Measurements from ENCODE around the gene PLXNA3. TPM values are rescaled to one million over a fixed set of nuclear protein-coding genes. Genes with fewer than 3 reads are reported as not detected.

PLXNA3 gene
- total RNA-seq, 1 donor from 2014 or later, result 16.7 TPM

GRCh38 chrX:154426916-154427770, 30.9 kb upstream of the PLXNA3 start:
- Histone ChIP-seq H3K36me3 (ENCODE audit: control insufficient read depth, insufficient read depth, low read length) (no peaks in the 10 kb centered on the region), H3K27me3 (ENCODE audit: control insufficient read depth, insufficient read depth, low read length) (no peaks in the 10 kb centered on the region), H3K4me3 (ENCODE audit: low read depth, low read length) (no peak overlapping the region)
- DNase-seq (ENCODE audit: low read depth), result no peak
- no peak for TF ChIP-seq CTCF (IDR thresholded peaks at IDR 0.05; ENCODE audit: insufficient read depth, low read length, poor library complexity, severe bottlenecking)

- H3K27me3 ChIP-seq (ENCODE audit: control insufficient read depth, insufficient read depth, low read length), result no peaks in the 10 kb centered on the region
- no peak for TF ChIP-seq CTCF (IDR thresholded peaks at IDR 0.05; ENCODE audit: insufficient read depth, low read length, poor library complexity, severe bottlenecking)
- DNase-seq (ENCODE audit: low read depth), result peak; percentile 70
- H3K4me3 ChIP-seq (ENCODE audit: low read depth, low read length), result peak within 1 kb of the TSS; percentile 67
- no peaks in the 10 kb centered on the region for H3K36me3 ChIP-seq (ENCODE audit: control insufficient read depth, insufficient read depth, low read length)
These were observed 29.6 kb upstream of the PLXNA3 start, which contains the start of gene ATP6AP1 for GRCh38 chrX:154428176-154429171. Gene ATP6AP1, plus strand, starts transcription at chrX:154428677. Its CDS starts 16 bp downstream, at chrX:154428693.

GRCh38 chrX:154429711-154430110, 28.4 kb upstream of the PLXNA3 start:
- TF ChIP-seq CTCF (IDR thresholded peaks at IDR 0.05; ENCODE audit: insufficient read depth, low read length, poor library complexity, severe bottlenecking), result no peak
- Histone ChIP-seq H3K4me3 (ENCODE audit: low read depth, low read length) (peak overlapping the region; percentile 11), H3K27me3 (ENCODE audit: control insufficient read depth, insufficient read depth, low read length) (no peaks in the 10 kb centered on the region), H3K36me3 (ENCODE audit: control insufficient read depth, insufficient read depth, low read length) (no peaks in the 10 kb centered on the region)
- no peak for DNase-seq (ENCODE audit: low read depth)

- Histone ChIP-seq H3K4me3 (ENCODE audit: low read depth, low read length) (no peak overlapping the region), H3K27me3 (ENCODE audit: control insufficient read depth, insufficient read depth, low read length) (no peaks in the 10 kb centered on the region), H3K36me3 (ENCODE audit: control insufficient read depth, insufficient read depth, low read length) (no peaks in the 10 kb centered on the region)
- DNase-seq (ENCODE audit: low read depth), result no peak
- TF ChIP-seq CTCF (IDR thresholded peaks at IDR 0.05; ENCODE audit: insufficient read depth, low read length, poor library complexity, severe bottlenecking), result no peak
These were observed 27.6 kb upstream of the PLXNA3 start for GRCh38 chrX:154430479-154430878.

GRCh38 chrX:154430916-154431315, 27.2 kb upstream of the PLXNA3 start:
- TF ChIP-seq CTCF (IDR thresholded peaks at IDR 0.05; ENCODE audit: insufficient read depth, low read length, poor library complexity, severe bottlenecking), result no peak
- H3K36me3 ChIP-seq (ENCODE audit: control insufficient read depth, insufficient read depth, low read length), result no peaks in the 10 kb centered on the region
- H3K27me3 ChIP-seq (ENCODE audit: control insufficient read depth, insufficient read depth, low read length), result no peaks in the 10 kb centered on the region
- DNase-seq (ENCODE audit: low read depth), result no peak
- H3K4me3 ChIP-seq (ENCODE audit: low read depth, low read length), result no peak overlapping the region
